Ishikawa (cell line): ENCODE measurements around the gene LRIT2.

Experiments
- TAF1 ChIP-seq: IDR thresholded peaks from 2 replicates; pipeline ENCODE4 v1.6.1; 2012; ENCODE audit warnings: low read depth, mild to moderate bottlenecking
- TF ChIP-seq, protein P1 (sequence below): IDR thresholded peaks from 2 replicates; pipeline ENCODE4 v1.6.1; 2012

DNA sequence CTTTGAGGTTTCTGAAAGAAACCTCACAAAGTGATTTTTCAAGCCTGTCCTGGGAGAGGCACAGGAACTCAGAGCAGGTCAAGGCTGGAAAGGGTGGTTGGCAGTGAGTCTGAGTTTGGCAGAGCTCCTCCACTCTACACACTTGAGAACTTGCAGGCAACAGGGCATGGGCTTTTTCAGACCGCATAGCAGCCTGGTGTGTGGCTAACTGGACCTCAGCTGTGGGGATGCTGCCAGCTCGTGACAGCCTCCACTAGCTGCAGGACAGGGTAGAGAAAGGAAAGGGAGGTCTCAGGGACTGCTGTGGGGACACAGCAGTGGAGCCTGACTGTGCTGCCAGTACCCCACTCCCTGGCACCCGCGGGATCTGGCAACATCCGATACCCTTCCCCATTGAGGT is 28.4 kb downstream of the LRIT2 start:
- TF ChIP-seq, protein P1, sequence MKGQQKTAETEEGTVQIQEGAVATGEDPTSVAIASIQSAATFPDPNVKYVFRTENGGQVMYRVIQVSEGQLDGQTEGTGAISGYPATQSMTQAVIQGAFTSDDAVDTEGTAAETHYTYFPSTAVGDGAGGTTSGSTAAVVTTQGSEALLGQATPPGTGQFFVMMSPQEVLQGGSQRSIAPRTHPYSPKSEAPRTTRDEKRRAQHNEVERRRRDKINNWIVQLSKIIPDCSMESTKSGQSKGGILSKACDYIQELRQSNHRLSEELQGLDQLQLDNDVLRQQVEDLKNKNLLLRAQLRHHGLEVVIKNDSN = no peak
- no peak for TF ChIP-seq TAF1
